GM19455 (cell line): ENCODE results near the gene PDE9A.

Experiments
- ATAC-seq: cut with Tn5 transposase; IDR thresholded peaks from one replicate; pipeline ENCODE4 v1.9.1; 2021; ENCODE audit not compliant: unreplicated experiment

The PDE9A gene

DNA sequence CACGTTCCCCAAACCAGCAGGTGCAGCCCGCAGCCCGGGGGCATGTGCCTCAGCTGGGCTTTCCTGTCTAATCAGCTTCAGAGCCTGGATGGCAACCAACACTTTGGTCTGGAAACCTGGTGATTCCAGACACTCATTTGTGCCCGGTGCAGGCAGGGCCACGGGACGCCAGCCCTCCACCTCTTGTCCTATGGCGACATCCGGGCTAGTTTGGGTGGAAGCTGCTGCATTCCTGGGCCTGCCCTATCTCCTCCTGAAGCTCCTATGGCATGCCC lies 114.1 kb downstream of the PDE9A start:
- no peak for ATAC-seq

DNA sequence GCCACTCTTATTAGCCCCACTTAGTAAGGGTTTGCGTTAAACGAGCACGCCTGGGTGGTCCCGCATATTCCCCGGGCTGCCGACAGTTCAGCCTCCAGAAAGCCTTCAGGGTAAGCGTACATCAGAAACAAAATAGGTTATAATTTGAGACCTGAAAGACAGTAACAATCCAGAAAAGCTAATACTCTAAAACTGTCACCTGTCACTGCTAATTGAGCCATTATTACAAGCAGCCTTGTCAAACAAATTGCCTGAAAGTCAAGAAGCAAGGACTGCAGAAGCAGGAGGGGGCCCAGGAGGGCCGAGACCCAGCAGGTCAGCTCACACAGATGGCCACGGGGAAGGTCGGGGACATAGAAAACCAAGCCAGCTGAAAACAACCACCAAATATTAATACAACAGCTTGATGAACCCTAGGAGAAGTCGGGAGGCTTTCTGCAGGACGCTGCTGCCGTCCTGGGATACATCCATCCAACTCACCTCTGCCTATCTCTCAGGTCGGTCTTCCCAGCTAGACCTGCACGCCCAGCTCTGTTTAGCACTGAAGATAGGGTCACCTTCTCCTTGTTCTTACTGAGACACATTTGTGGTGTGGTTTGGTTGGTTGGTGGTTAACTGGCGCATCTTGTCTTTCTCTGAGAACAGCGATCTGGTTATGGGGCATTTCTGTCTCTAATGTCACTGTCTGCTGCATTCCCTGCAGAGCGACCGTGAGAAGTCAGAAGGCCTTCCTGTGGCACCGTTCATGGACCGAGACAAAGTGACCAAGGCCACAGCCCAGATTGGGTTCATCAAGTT lies 115.1 kb downstream of the PDE9A start:
- no peak for ATAC-seq

DNA sequence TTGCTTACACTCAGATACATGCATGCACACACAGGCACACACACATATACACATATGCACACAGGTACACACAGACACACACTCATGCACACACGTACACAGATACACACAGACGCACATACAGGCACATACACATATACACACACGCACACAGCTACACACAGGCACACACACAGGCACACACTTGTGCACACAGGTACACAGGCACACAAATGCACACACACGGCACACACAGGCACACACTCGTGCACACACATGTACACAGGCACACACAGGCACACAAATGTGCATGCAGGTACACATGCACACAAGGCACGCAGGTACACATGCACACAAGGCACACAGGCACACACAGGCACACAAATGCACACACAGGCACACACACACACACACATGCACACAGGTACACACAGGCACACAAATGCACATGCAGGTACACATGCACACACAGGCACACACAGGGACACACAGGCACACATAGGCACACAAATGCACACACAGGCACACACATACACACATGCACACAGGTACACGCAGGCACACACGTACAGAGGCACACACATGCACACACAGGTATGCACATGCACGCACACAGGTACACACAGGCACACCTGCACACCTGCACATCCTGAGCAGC lies 115.9 kb downstream of the PDE9A start:
- no peak for ATAC-seq

DNA sequence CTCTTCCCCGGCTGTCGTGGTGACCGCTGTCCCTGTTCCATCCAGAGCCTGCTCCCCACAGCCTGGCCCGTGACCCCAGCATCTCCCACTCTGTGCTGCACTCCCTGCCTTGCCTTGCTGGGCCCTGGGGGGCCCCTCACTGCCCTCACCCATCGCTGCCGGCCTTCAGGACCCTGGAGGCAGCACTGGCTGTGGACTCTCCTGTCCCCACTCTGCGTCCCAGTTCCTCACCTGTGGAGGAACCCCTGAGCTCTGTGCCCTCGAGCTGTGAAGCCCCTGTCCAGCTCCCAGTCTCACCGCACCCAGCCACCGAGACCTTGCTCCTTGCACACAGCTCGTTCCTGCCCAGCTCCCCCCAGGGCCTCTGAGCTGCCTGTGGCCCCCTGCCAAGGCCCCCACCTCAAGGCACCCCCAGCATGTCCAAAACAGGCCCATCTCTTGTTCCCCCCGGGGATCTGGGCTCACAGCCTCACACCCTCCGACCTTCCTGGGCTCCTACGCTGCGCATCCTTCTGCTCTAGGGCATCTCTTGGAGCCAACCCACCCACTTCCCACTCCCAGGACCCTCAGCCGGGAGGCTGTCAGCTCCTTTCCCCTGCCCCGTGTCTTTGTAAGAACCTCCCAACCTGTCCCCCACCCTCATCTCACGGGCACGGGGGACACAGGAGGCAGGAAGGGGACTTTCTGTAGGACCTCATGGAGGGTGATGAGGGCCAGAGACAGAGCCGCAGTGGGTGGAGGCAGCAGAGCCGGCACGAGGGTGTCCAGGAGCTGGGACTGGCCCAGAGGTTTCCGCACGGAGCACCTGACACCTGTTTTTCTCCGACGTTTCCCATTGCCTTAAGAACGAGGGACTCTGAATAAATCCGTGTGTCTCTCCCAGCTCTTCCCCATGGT lies 116.6 kb downstream of the PDE9A start:
- ATAC-seq = no peak

DNA sequence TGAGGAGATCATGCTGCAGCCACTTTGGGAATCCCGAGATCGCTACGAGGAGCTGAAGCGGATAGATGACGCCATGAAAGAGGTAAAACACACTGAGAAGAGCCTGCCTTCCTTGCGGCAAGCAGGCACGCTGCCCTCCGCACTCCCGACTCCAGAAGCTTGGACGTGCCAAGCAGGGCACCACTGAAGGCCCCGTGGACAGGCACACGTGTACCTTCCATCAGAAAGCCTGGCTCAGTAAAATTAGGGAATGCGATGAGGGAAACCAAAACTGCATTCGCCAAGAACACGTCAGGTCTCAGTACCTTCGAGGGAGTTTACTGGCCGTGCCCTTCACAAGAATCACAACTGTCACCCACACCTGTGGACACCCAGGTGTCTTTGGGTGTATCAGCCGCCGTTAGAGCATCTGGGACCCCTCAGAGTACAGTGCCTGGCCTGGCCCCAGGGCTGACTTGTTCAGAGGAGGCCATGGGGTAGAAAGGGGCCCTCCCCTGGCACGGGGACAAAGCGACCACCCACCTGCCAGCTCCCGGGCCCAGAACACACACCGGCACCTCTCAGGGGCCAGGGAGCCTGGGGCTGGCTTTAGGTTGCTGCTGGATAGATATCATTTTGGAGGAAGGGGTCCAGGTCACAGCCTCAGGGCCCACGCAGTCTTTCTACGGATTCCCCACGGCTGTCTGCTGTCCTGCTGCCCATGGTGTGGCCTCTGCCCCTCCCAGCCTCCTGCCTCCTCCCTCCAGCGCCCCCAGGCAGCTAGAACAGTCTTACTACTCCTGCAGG lies 117.5 kb downstream of the PDE9A start:
- ATAC-seq = no peak

DNA sequence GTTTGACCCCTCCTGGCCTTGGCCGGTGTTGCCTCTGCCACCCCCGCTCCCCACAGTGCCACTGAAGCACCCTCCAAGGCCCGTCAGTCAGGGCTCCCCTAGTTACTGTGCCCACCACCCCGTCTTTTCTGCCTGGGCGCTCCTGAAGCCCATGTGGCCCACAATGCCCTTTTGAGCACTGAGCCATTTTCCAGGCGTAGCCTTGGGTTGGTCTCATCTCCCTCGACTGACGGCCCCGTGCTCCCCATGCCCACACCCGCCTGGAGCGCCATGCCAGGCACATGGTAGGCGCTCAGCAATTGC lies 118.0 kb downstream of the PDE9A start:
- ATAC-seq = no peak

DNA sequence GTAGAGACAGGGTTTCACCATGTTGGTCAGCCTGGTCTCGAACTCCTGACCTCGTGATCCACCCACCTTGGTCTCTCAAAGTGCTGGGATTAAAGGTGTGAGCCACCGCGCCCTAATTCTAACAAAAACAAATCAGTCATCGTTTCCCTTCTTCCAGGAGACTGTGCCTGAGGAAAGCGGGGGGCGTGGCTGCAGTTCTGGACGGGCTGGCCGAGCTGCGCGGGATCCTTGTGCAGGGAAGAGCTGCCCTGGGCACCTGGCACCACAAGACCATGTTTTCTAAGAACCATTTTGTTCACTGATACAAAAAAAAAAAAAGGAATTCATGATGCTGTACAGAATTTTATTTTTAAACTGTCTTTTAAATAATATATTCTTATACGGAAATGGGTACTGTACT lies 121.7 kb downstream of the PDE9A start:
- ATAC-seq = no peak

DNA sequence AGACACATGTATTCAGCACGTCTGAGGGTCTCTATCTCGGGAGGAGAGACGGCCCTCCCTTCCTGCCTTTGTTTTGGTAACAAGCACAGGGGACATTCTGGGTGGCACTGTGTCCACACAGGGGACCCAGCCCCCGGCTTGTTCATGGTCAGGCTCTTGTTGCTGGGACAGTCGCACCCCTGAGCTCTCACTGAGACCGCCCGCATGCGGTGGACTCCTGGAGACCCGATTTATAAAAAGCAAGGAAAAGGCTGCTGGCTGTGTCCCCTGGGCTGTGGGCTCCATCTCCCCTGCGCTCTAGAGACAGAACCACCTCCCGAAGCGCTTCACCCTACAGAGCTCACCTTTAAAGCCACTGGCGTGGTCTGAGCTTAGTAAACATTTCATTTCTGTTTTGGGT lies 122.5 kb downstream of the PDE9A start:
- no peak for ATAC-seq

DNA sequence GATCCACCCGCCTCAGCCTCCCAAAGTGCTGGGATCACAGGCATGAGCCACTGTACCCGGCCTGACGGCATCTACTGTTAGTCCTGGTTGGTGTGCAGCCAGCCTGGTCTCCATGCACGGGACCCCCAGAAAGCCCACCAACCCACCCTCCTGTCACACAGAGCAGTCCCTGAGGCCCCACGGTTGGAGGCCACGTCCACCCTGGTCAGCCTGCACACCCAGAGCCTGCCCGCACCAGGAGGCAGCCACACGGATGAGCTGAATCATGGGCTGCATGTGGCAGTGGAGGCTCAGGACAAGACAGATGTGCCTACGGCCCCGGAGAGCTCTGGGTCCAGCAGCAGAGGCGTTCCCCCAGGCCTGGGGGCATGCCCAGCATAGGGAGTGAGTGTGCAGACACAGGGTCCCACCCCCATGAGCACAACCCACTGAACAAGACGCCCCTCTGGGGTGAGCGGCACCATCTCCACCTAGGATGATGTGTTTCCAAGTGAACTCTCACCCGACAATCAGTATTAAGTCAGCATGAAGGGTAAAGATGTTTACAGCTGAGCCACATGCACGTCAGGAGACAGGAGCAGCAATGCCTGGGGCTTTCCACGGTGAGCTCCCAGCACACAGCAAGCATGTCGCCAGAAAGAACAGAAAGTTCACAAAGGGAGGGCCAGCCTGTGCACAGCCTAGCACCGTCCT lies 123.8 kb downstream of the PDE9A start:
- ATAC-seq = no peak

DNA sequence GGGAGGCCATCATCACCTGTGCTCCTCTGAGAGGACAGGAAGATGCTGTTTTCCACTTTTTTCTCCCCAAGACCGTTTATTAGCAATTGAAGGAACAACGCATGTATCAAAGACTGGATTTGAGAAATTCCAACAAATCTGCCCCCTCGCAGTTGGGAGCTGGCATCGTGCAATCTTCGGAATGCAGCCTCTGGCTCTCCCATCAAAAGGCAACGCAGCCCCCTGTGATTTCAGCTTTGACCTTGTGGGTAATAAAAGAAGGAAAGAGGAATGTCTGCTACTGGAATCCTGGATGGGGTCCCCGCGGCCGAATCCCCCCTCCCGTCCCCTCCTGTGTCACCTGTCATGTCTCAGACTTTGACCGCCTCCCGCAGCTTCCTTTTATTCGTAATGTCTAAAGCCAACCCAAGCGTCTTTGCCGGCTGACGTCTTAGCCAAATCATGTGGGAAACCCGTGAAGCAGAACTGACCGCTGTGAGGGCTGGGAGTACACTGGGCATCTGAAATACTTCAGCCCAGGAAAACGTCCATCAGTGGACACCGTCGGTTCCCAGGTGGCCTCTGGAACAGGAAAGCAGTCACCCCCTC lies 124.4 kb downstream of the PDE9A start:
- ATAC-seq = no peak

DNA sequence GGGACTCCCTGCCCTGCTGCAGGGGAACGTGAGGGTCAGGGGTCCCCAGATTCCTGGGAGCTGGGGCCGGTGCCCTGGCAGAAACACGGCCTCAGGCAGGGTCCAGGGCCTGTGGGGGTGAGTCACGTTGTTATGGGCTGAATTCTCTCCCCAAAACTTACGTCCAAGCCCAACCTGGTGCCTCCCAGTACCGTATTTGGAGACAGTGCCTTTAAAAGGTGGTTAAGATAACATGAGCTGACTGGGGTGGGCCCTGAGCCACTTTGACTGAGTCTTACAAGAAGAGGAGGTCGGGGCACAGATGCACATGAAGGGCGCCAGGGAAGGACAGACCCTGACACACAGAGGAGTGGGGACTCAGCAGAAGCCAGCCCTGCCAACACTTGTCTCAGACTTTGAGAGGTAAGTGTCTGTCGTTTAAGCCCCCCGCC lies 126.0 kb downstream of the PDE9A start:
- ATAC-seq = no peak

DNA sequence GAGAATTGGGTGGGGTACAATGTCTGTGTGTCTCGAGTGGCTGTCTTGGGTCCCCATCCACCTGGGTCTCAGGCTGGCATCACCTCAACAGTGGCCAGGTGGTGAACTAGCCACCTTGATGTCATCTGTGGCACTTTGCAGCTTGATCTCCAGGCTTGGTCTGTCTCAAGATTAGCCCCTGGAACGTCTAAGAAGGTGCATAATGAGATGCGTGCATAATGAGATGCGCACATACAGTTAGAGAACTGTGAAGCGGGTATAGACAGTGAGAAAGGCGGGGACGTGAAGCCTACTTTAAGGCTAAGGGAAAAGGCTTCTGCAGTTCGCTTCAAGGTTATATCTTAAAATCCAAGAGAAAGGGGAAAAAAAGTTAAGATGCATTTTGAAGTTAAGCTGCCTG lies 127.2 kb downstream of the PDE9A start:
- ATAC-seq = no peak

DNA sequence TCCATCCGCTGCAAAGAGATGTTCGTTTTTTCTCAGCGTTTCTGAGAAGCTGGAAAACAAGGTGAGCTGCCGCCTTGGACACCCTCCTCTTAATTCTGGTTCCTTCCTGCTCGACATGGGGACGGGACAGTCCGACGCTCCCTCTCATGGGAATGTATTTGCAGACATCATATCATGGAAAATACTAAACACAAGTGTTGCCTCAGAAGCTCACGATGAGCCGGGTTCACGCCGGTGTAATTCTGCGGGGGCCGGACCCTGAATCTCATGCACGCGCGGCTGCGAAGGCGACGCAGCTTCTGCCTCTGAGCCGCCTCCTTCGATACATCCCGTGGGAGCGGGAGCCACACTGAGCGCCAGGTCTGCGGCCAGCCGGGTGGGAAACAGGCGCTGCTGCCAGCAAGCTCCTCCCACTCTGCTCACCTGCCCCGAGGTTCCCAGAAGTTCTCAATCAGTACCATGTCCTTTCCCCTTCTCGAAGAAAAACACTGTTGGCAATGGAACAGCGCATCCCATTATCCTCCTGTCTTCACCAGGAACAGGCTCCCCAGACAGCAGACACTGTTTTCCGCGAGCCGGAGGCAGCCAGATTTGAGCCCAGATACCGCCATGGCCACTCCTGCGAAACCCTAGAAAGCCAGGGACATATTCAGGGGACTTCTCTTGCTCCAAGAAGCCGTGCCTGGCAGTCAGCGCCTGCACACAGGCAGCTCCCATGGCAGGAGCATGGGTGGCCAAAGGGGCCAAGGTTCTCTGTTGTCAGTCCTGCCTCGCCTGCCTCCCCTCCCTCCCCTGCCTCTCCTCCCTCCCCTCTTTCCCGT lies 127.9 kb downstream of the PDE9A start:
- no peak for ATAC-seq

DNA sequence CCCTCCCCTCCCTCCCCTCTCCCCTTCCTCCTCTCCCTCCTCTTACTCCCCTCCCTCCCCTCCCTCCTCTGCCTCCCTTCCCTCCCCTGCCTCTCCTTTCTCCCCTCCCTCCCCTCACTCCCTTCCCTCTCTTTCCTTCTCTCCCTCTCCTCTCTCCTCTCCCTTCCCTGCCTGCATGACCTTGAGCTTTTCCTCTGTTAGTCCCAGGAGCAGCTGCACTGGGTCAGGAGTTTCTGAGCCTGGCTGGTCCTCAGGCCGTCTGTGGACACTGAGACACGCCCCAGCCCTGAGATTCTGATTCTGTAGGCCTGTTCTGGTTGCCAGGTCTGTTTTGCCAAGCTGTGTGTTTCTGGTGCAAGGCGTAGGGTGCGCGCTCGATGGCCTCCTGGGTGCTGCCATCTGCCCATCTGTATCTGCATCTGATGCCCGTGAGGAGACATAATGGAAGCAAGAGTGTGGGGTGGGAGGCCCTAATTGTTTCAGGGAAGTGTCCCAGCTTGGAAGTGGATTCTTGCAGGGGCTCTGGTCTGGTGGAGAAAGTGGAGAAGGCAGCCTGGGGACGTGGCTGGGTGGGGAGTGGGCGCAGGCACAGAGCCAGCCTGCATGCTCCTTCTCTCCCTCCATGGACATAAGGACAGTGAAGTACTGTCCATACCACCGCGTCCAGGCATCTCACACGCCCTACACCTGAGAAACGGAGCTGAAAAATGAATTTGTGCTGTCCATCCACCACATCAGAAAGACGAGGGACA lies 128.7 kb downstream of the PDE9A start:
- ATAC-seq = no peak

DNA sequence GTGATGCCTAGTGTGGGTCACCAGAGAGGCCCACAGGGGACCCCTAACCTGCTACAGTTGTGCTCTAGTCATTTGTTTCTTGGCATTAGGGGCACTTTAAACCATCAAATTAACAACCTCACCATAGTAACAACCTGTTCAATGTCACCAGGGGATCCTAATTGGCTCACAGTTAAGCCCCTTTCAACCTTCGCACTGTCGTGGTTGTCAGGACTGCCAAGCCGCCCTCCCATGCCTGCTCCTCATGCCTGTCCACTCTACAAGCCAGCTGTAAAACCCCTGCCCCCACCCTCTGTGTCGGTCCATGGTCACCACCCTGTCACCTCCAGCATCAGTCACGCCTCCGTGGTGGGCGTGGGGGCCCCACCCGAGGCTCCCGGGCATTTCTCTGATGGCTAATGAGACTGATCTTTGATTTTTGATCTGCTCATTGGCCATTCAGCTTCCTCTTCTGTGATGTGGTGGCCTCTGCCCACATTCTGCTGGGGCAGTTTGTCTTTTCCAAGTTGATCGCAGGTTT lies 129.4 kb downstream of the PDE9A start:
- ATAC-seq = no peak

DNA sequence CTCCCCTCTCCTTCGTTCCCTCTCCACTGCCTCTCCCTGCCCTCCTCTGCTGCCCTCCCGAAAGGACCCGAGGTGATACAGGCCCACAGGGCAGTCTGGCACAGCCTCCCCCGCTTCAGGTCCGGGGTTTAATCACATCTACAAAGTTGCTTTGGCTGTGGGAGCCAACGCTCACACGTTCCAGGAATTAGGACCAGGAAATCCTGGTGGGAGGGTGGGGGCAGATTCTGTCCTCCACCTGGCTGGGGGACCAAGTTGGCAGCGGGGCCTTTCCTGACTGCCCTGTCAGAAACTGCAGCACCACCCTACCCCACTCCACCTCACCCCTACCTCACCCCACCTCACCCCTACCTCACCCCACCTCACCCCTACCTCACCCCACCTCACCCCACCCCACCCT lies 130.9 kb downstream of the PDE9A start:
- ATAC-seq = no peak

DNA sequence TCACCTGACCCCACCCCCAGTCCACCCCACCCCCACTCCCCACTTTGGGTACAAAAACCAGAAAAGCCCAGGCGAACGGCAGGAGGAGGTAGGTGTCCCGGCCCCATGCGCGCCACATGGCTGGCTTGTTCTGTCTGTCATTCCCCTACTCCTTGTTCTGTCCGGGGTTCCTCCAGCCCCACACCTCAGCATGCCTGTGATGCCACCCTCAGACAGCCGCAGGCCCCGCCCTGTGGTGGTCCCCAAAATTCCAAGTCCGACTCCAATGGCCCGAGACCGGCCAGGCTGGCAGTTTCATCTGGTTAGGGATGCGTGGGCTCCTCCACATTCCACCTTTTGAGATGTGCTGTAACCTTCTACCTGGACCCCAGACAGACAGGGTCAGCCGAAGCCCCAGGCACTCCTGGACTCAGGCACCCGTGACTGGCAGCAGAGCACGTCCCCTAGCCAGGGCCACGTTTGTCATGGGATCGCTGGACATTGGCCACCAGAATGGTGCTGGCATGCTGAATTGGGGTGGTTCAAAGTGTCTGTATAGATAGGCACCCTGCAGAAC lies 131.6 kb downstream of the PDE9A start:
- ATAC-seq = no peak

DNA sequence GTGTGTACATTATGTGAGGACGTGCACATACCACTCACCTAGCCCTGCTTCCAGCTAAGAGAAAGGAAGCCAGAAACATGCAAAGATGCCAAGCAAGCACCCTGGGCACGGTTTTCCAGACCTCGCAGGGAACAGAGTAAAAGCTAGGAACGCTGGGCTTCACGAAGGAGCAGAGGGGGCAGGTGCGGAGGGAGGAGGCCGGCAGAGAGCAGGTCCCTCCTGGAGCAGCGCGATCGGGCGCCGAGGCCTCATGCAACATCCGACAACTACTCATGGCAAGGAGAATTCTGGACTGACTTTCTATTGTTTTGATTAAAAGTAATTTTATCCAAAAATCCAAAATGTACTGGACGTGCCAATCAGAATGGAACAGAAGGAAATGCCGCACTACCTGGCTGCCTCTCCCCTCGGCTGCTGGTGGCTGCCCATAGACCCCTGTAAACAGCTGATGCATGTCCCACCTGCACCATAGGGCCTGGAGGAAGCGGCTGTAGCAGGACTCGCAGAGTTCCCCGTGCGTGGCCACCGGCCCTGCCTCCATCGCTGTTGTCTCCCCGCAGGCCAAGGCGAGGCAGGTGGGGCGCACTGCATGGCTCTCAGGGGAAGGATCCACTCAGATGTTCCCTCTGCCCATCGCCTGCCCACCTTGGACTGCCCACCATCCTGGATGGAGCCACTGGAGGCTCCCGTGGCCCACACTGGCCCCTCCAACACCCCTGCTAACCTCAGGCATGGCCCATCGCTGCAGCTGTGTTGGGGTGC lies 132.4 kb downstream of the PDE9A start:
- no peak for ATAC-seq
